ENCODE data around the gene MIGA2.
"Not testable (repeated sequence)": the region's sequence is repeated elsewhere in the genome, so short reads cannot be mapped to it uniquely, and the experiment has no call there.

GRCh38 chr9:129035838-129036237, 588 bp upstream of the MIGA2 start:
- TF ChIP-seq, protein P1, sequence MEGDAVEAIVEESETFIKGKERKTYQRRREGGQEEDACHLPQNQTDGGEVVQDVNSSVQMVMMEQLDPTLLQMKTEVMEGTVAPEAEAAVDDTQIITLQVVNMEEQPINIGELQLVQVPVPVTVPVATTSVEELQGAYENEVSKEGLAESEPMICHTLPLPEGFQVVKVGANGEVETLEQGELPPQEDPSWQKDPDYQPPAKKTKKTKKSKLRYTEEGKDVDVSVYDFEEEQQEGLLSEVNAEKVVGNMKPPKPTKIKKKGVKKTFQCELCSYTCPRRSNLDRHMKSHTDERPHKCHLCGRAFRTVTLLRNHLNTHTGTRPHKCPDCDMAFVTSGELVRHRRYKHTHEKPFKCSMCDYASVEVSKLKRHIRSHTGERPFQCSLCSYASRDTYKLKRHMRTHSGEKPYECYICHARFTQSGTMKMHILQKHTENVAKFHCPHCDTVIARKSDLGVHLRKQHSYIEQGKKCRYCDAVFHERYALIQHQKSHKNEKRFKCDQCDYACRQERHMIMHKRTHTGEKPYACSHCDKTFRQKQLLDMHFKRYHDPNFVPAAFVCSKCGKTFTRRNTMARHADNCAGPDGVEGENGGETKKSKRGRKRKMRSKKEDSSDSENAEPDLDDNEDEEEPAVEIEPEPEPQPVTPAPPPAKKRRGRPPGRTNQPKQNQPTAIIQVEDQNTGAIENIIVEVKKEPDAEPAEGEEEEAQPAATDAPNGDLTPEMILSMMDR (conservative IDR thresholded peaks at IDR 0.05 in 1 of 2, IDR thresholded peaks at IDR 0.05 in 1 of 2; ENCODE audit: extremely low read depth in 1 of 2, insufficient read depth in 1 of 2, low read depth in 1 of 2, low read length in 2 of 2) = not testable (repeated sequence)
- not testable (repeated sequence) for TF ChIP-seq EZH2 (IDR thresholded peaks at IDR 0.05; ENCODE audit: borderline replicate concordance, low read length)

Measured in mammary epithelial cell (primary cell).